Prostate gland (tissue), 2 donors: ENCODE measurements around the gene TINAGL1. TPM values are rescaled to one million over a fixed set of nuclear protein-coding genes. Genes with fewer than 3 reads are reported as not detected.

ENCODE experiments used
- DNase-seq: peaks from one replicate; pipeline ENCODE4 v3.0.0-alpha.2; 2019; ENCODE audit warnings: low spot score
- H3K27ac ChIP-seq, 2 donors: fragments of 200-600 bp; sonication (generic); 2 replicates each; pipeline ENCODE4 v1.5.1; 2017 to 2019
- H3K27me3 ChIP-seq: fragments of 200-600 bp; sonication (generic); replicated peaks from 2 replicates; pipeline ENCODE4 v1.5.1; 2019; ENCODE audit not compliant: insufficient read depth
- H3K36me3 ChIP-seq, 2 donors: fragments of 200-600 bp; sonication (generic); 1 replicate in 1 of 2; 2 replicates in 1 of 2; pipeline versions ENCODE4 v1.5.1 to v1.8.1; 2017 to 2019
- H3K4me1 ChIP-seq: fragments of 200-600 bp; sonication (generic); replicated peaks from 2 replicates; pipeline ENCODE4 v1.5.1; 2019
- H3K4me3 ChIP-seq, 2 donors: fragments of 200-600 bp; sonication (generic); 2 replicates each; pipeline ENCODE4 v1.5.1; 2017 to 2019
- H3K9me3 ChIP-seq: fragments of 200-600 bp; sonication (generic); 2 replicates; pipeline ENCODE4 v1.5.1; 2017
- CTCF ChIP-seq, 4 experiments: fragments of 200-600 bp in 2 of 4; fragments of 450-650 bp in 2 of 4; sonication (generic) in 2 of 4; IDR thresholded peaks; 1 replicate in 3 of 4; 2 replicates in 1 of 4; pipeline ENCODE4 v1.5.1; 2016 to 2019; ENCODE audit warnings: antibody characterized with exemption in 4 of 4, mild to moderate bottlenecking in 2 of 4, moderate library complexity in 2 of 4
- POLR2A ChIP-seq: fragments of 450-650 bp; IDR thresholded peaks from one replicate; pipeline ENCODE4 v1.6.1; 2016; ENCODE audit warnings: antibody characterized with exemption, mild to moderate bottlenecking
- POLR2AphosphoS5 ChIP-seq: sonication (generic); formaldehyde crosslinking; IDR thresholded peaks from one replicate; pipeline ENCODE4 v1.6.1; 2017; ENCODE audit warnings: antibody characterized with exemption
- WGBS: methylation state at CpG from one replicate; pipeline ENCODE4 v1.1.5; 2018; 5-methylcytosine and 5-hydroxymethylcytosine counted together
- intact Hi-C: fragments of 100-400 bp; cut with DNase I; formaldehyde crosslinking; loops from one replicate; pipeline ENCODE4 v1.14.2; 2022
- total RNA-seq, 2 donors: library from RNA; depleted of rRNA; stranded (reverse); fragments of >200 nt; gene quantifications; one replicate each; pipeline ENCODE4 v1.1.0, GENCODE V29; 2016

Gene TINAGL1
- total RNA-seq, 2 donors from 2014 or later = 103 to 134 TPM

DNA sequence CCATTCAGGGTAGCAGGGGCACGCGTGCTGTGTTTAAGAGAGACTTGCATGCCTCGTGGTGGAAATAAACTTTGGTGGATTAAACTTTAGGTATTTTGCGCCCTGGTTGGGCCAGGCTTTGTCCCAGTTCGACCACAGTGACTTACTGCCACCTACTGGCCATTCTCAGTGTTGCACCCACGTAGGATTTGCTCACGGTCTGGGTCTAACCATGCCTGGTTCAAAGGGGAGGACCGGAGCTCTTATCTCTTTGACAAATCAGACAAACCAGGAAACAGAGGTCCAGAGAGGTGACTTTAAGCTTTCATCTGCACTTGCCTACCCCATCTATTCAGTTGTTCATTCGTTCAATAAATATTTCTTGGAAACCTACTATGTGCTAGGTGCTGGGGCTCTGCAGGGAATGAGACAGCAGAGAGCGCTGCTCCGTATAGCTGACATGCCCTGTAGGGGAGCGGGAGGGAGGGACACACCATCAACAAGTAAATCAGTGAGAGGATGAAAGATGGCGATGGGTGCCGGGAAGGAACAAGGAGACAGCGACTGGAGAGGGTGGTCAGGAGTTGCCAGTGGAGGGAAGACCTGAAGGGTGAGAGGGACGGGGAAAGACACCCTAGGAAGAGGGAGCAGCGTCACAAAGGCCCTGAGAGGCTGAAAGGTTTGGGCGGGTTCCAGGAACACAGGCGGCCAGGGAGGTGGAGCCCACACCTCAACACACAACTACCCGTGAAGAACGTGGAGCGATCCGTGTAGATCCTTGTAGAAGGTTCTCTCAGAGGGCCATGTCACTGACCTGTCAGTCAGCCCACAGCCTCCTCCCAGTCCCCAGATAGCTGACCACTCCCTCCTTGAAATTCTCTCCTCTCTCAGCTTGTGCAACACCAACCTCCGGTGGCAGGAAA, 27.2 kb upstream of the TINAGL1 start:
- peaks cover 6% of the 10 kb centered on the region for H3K4me1 ChIP-seq
- no peak overlapping the region for H3K27ac ChIP-seq
- no peaks in the 10 kb centered on the region for H3K9me3 ChIP-seq
- WGBS = 4% methylated on average over 24 of the region's 24 CpGs
- intact Hi-C loops = loop anchor here (10.0 kb wide), 2 partner anchors 154 to 364 kb away; no protein-coding TSS in a partner anchor
- no peaks in the 10 kb centered on the region for H3K27me3 ChIP-seq
- peak; percentile 91 to 99 (median 94) for TF ChIP-seq CTCF (IDR thresholded peaks at IDR 0.05)
- TF ChIP-seq POLR2AphosphoS5 = peak; percentile 30
- TF ChIP-seq POLR2A = no peak
- no peaks in the 10 kb centered on the region for H3K36me3 ChIP-seq
- peak; percentile 83 for DNase-seq
- H3K4me3 ChIP-seq = no peak overlapping the region

- Histone ChIP-seq H3K27me3 (no peaks in the 10 kb centered on the region), H3K9me3 (no peaks in the 10 kb centered on the region), H3K27ac (no peak overlapping the region), H3K4me3 (no peak overlapping the region), H3K36me3 (no peaks in the 10 kb centered on the region), H3K4me1 (peaks cover 6% of the 10 kb centered on the region)
- TF ChIP-seq POLR2AphosphoS5 = no peak
- no peak for TF ChIP-seq POLR2A
- TF ChIP-seq CTCF (IDR thresholded peaks at IDR 0.05) = no peak
- DNase-seq = no peak
- WGBS = 62% methylated on average over 7 of the region's 7 CpGs
- intact Hi-C loops = loop anchor here (10.0 kb wide), 2 partner anchors 155 to 365 kb away; no protein-coding TSS in a partner anchor
Measured at GRCh38 chr1:31549809-31550620, 26.3 kb upstream of the TINAGL1 start.

DNA sequence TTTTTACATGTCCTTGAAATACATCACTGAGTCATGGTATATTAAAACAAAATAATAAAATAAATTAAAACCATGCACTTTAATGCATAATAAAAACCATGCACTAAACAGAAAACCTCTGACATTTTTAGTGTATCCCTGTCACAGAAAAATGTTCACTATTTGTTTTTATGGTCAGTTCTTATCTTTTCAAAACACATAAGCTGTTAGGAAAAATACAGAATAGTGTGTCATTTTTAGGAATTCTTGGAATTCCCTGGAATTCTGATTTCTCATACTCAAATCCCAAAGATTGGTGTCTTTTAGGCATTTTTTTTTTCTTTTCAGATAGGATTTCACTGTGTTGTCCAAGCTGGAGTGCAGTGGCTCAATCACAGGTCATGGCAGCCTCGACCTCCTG, 25.1 kb upstream of the TINAGL1 start:
- H3K9me3 ChIP-seq = no peaks in the 10 kb centered on the region
- 84% methylated on average over 1 of the region's 1 CpG for WGBS
- TF ChIP-seq CTCF (IDR thresholded peaks at IDR 0.05) (no peak), POLR2A (no peak), POLR2AphosphoS5 (no peak)

DNA sequence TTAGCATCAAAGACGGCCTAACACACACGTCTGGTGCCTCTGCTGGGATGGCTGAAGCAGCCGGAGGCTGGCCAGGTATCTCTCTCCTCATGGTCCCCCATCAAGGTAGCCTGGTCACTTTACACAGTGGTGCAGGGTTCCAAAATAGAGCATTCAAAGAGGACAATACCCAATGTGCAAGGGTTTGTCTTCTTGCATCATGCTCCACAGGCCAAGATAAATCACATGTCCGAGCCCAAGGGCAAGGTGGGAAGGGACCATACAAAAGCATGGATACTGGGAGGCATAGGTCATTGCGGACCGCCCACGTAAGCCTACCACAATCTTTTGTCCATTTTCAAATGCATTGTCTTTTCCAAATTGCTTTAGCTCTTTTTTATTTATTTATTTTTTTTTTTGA, 23.8 kb upstream of the TINAGL1 start:
- Histone ChIP-seq H3K36me3 (no peaks in the 10 kb centered on the region), H3K27me3 (no peaks in the 10 kb centered on the region), H3K9me3 (no peaks in the 10 kb centered on the region), H3K4me1 (peaks cover 6% of the 10 kb centered on the region), H3K4me3 (no peak overlapping the region), H3K27ac (no peak overlapping the region)
- 96% methylated on average over 7 of the region's 7 CpGs for WGBS
- no peak for DNase-seq
- intact Hi-C loops = no loop called here
- no peak for TF ChIP-seq CTCF (IDR thresholded peaks at IDR 0.05)
- TF ChIP-seq POLR2A = no peak
- no peak for TF ChIP-seq POLR2AphosphoS5

More for the DNA sequence above, 25.1 kb upstream of the TINAGL1 start:
- DNase-seq = no peak
- Histone ChIP-seq H3K4me1 (peaks cover 6% of the 10 kb centered on the region), H3K27ac (no peak overlapping the region), H3K27me3 (no peaks in the 10 kb centered on the region), H3K36me3 (no peaks in the 10 kb centered on the region), H3K4me3 (no peak overlapping the region)
- intact Hi-C loops = no loop called here
